HG02973 (cell line): ENCODE results near the gene ETV4.

Experiments
- ATAC-seq: cut with Tn5 transposase; IDR thresholded peaks from one replicate; pipeline ENCODE4 v1.9.1; 2021; ENCODE audit warnings: moderate library complexity; ENCODE audit not compliant: unreplicated experiment

The ETV4 gene

DNA sequence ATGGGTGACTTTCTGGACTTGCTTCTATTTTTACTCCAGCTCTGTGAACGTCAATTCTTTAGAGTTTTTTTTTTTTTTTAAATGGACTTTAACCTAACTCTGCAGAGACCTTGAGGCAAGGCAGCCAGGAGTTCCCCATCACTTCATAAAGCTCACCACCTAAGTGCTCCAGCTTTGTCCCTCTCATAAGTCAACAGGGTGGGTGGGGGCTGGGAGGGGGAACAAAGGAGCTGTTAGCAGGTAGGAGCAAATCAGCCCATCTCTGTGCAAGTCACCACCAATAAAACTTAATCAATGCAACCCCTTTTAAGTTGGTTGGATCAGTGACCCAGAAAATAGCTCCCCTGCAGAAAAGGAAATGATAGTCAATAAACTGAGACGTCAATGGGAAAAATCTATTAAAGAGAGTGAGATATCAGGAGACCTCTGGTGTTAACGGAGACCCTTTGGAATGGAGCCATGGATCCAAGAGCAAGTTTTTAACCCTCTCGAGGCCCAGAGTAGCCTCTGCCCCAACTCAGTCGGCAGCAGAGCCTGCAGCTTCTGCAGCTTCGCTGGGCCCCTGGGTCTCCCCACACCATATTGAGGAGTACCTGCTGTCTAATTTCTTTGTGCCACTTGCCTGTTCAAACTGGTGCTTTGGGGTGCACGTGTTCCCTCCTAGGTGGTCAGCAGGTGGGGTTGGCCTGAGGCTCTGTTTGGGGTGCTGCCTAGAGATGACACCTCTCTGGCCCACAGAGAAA is 27.6 kb upstream of the ETV4 start:
- ATAC-seq, result no peak

DNA sequence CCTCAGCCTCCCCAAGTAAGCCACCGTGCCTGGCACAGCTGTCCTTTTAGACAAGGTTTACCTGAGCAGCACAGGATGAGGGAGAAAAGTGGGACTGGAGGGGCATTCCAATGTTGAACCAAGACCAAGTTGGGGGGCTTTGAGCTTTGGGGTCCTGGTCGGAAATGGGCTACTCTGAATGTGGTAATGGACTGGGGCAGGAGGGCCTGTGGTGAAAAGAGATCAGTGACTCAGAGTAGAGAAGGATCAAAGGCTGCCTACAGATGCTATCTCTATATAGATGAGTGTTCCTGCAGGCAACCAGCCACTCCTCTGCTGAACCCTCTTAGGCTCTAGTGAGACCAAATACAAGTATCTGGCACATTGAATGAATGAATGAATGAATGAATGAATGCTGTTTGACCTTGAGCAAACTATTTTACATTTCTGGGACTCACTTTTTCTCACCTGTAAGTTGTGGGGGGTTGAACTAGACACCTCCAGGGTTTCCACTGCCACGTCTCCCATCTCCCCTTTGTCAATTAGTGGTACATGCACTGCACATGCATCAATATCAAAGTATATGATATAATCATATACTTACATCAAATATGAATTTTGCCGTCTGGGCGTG is 26.3 kb upstream of the ETV4 start:
- ATAC-seq, result no peak

DNA sequence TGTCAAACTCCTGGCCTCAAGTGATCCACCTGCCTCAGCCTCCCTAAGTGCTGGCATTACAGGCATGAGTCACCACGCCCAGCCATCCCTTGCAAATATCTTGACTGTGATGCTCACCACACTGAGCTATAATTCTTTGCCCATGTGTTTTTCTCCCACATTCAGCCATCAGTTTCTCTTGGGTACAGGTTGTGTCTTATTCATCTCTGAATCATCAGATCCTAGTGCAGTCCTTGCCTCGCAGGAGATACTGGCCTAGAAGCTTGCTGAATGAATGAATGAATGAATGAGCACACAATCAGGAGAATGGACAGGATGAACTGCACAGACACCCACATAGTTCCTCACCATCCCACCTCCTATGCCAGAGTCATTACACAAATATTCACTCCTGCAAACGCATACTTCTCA is 24.4 kb upstream of the ETV4 start:
- no peak for ATAC-seq

DNA sequence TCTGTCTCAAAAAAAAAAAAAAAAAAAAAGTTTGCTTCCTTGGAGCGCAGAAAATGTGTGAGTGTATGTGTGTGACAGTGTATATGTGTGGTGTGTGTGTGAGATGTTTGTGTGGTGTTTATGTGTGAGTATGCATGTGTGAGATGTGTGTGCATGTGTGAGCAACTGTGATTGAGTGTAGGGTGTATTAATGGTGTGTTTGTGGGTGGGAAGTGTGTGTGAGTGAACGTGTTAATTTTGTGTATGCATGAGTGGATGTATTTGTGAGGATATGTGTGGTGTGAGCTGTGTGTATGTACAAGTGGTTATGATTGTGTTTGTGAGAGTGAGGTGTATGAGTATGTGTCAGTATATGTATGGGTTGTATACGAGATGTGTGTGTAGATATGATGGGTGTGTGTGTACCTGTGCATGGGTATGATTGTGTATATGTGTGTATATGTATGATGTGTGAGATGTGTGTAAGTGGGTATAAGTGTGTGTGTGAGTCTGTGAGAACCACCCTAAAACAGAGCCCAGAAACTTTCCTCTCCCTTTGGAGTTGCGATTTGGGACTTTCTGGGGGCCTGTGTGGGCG is 22.5 kb upstream of the ETV4 start:
- no peak for ATAC-seq

DNA sequence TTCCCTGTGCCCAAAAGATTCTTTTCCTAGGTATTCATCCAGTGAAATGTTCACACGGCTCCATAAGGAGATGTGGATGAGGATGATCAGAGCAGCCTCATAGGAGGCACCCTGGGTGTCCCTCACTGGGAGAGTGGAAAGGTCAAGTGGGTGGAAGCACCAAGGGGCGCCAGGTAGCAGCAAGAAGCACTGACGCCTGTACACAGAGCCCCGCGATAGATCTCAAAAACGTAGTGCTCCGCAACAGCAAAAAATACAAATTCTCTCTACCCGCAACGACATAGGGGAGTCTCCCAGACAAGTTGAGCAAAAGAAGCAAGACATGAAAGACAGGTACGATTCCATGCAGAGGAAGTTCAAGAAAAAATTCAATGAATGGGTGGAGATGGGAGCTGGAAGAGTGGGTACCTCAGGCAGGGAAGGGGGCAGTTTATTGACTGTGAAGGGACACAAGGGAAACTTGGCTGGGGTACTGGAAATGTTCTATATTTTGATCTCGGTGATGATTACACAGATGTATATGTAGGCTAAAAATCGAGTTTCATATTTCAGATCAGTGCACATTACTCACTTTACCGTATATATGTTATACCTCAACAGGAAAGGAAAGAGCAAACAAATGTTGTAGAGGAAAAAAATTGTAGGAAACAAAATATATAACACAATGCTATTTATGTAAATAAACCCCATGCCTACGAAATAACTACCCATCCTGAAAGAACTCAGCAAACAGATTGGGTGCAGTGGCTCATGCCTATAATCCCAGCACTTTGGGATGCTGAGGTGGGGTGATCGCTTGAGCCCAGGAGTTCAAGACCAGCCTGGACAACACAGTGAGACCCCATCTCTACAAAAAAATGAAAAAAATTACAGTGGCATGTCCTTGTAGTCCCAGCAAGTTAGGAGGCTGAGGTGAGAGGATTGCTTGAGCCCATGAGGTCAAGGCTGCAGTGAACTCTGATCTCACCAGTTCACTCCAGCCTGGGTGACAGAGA is 17.8 kb upstream of the ETV4 start:
- ATAC-seq, result no peak

DNA sequence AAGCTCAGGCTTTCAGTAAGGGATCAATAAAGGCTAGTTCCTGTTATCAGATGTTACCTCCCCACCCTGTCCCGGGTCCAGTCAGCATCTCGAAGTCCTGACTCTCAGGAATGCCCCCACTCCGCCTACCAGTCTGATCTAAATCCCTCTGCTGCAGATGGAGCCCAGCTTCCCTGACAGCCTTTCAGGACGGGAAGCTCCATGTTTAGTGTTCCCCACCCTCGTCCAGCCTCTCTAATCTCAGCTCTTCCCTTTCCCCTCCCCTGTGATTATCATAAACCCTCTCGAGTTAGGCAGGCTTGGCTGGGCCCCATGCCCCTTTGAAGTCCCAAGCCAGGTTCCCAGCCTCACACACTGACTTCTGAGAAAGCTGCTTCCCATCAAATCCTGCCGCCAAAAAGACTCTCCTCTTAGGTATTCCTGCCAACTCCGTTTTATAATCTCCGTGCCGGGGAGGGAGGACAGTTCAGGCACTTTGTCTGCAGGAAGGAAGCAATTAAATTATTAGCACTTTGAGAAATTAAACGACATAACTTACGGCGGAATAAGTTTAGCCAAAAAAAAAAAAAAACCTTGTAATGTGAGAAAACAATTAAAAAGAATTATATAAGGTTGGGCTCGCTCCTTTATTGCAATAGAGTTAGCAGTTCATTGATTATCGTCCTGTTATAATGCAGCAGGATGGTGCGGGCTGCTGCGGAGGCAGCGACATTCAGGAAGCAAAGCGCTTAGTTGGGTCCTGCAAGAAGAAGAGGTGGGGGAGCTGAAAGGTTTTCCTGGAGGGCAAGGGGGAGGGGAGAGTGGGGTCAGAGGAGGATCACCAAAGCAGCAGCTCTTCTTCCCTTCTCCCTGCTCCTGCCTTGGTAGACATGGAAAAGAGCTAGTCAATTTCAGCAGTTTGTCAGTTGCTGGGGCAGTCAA is 16.8 kb upstream of the ETV4 start:
- no peak for ATAC-seq

DNA sequence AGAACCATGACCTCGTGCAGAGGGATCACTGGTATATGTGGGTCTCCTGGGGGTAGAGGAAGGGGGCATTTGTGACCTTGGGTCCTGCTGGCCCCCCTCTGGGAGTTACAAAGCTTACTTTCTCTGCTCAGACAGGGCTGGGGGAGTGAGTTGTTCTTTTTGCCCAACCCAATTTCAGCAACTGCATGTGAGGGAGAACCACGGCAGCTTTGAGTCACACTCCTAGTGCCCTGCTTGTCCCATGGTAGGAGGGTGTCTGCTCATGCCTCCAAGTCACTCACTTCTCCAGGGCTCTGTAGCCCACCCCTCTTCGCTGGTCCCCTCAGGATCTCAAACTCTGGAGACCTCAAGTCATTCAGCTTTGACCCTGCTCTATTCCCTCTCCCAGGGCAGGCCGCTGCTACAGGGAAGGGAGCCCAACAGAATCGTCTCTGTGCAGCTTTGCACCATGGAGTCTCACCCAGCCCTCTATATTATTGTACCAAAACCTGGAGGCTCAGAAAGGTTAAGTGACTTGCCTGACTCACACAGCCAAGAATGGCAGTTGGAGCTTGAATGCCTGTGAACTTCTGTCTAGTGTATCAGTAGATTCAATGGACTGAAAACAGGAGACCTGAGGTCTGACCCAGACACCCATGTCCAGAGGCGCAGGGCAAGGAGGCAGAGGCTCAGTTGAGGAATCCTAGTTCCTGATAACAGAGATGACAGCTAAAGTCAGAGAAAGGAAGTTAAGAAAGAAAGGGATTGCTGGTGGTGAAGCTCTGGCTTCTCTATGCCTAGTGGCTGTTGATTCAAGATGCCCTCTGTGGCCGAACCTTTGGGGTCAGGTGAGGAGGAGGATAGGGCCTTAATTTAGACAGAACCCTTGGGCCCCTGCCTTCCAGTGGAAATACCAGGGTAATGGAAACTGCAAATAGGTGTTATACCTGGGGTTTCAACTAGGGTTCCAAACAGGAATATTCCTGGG is 14.6 kb upstream of the ETV4 start:
- ATAC-seq, result no peak

DNA sequence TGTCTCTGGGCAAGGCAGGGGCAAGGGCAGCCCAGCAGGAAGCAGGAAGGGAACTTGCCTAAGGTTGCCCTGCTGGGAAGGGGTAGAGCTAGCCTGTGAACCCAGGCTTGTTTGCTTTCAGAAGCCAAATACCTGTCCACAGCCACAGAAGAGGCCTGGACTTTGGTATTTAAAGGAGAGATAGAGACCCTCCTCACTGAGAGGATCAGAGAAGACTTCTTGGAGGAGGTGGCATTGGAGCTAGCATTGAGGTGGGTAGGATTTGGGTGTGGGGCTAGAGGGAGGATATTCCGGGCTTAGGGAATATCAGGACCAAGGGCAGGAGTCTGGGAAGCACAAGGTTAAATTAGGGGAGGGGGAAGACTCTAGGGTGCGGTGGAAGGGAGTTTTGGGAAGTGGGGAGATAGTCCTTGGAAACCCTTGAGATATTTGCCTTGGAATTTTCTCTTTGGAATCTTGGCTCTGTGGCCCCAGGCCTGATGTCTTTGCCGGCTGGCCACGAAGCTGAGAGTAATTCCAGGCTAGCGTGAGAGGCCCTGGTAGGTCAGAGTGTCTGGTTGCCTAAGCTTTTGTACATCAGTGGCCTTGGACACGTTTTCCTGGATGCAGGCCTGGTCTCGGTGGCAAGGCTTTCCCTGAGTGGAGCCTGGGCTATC is 13.1 kb upstream of the ETV4 start:
- no peak for ATAC-seq

DNA sequence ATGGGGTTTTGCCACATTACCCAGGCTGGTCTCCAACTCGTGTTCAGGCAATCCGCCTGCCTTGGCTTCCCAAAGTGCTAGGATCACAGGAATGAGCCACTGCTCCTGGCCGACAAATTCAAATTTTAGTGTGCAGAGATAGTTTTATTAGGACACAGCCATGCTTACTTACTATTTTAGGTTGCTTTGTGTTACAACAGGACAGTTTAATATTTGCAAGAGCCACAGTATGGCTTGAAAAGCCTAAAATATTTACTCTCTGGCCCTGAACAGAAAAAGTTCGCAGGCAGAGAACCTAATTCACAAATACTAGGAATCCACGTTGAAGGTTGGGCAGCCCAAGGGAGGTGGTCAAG is 12.6 kb upstream of the ETV4 start:
- ATAC-seq, result no peak

DNA sequence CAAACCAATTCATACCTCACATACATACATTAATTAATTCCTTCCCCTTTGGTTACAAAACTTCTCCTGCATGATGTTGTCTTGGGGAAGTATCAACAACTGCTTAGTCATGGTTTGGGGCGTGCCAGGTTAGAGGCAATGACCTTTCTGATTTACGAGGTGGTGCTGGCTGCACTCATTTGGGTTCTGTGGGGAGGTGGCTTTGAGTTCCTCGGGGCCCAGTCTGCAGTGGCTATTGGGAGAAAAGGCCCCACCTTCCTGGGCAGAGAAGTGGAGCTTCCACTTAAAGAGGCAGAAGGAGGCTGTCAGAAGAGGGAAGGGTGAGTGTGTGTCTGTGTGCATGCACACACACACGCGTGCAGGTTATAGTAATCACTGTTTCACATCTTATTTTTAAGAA is 10.2 kb upstream of the ETV4 start:
- no peak for ATAC-seq

DNA sequence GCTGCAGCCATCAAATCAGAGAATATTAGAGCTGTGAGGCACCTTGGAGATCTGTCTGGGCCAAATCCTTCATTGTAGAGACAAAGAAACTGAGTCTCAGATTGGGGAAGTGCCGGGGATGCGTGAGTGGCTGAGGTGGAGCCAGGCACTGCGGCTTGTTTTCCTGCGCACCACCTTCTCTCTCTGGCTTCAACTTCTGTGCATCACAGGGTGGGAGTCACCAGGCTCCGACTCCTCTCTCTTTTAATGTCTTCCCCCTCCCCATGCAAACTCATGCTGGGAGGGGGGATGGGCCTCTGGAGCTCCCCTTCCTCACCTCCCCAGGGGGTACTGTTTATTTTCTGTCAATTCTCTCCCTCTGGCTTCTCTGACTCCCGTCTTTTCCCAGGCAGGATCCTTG is 8.7 kb upstream of the ETV4 start:
- ATAC-seq, result no peak

DNA sequence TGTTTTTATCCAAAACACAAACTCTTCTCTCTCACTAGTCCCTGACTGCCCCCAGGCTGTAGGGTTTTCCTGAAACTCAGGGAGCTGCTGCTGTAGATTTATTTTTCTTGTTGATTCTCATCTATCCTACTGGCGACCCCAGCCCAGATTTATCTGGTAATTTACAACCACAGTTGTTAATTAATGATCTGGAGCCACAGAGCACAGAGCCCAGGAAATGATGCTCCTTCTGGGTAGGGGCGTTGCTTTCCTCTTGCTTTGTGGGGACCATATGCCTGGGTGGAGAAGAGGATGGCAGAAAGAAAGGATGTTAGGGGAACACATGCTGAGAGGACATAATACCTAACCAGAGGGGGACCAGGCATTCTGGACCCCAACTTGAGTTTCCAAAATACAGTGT is 7.4 kb upstream of the ETV4 start:
- ATAC-seq, result no peak

DNA sequence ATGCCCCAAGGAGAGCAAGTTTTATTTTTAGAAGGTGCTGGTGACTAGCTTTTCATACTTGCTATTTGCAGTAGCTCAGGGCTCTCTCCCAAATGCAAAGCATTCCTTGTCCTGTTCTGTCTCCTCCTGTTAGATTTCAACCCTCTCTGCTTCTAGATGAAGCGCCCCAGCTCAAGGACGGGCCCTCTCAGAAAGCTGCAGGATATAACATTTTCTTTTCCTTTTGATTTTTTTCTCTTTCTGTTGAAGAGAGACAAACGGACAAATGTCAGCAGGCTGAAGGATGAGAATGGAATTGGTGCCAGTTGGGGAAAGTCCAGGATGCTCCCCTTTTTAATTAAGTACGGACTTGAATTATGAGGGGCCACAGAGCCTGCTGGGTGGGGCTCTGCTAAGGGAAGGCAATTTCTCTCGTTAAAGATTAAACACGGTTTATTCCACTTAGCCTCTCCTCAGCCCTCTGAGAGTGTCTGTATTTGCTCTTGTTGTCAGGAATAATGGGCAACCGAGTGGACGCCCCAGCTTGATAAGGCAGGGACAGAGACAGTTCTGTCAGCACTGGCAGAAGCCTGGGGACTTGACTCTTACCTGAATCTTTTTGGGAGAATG is 6.2 kb upstream of the ETV4 start:
- ATAC-seq, result no peak

DNA sequence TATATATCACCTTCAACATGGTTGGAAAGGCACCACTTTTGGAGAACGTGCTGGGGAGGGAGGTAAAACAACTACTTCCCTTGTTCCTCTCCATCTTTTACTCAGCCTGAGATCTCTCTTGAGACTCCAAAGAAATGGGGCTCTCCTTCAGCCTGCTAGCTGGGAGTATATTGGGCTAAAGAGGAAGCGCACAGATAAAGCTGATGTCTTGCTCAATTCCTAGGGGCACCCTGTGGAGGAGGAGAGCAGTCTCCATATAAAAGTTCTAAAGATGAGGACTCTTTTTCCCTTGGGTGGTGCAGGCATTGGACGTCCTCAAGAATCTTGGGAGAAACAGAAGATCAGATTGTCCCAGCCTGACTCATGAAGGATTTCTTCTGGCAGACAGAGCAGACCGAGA is 4.6 kb upstream of the ETV4 start:
- no peak for ATAC-seq

DNA sequence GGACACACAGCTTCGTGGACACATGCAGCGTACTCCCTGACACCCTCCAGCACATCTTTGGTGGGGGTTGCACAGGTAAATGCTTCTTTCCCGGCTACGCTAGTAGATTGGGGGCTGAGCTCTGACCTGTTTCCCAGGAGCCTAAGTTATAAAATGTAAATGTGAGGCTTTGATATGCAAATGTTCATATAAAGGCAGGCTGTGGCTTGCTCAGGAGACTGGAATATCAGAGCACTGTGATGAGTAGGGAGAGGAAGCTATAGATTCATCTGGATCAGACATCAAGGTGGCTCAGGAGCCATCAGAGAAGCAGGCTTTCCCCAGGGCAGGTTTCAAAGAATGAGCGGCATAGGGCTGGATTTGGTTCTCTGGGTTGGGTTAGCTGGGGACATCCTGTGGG is 3.4 kb upstream of the ETV4 start:
- no peak for ATAC-seq

DNA sequence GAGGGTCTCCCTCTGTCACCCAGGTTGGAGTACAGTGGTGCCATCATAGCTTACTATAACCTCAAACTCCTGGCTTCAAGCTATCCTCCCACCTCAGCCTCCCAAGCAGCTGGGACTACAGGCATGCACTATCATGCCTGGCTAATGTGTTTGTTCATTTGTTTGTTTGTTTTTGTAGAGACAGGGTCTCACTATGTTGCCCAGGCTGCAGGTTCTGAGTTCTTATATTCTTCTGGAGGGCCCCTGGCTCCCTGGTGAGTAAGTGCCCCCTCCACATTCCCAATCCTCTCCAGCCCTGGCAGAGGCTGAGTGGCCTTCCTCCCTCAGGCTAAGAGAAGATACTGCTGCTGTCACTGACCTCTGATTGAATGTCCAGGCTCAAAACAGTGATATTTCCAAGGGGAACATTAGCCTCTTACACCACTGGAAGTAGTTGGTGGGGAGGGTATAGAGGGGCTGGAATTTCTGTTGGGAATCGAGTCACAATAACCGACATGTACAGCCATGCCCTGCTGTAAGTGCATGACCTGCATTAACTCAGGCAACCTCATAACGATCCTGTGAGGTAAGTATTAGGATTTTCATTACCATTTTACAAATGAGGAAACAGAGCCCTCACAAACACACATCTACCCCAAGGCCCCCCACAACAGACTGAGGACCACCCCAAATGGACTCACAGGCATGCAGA is 2.7 kb upstream of the ETV4 start:
- no peak for ATAC-seq

DNA sequence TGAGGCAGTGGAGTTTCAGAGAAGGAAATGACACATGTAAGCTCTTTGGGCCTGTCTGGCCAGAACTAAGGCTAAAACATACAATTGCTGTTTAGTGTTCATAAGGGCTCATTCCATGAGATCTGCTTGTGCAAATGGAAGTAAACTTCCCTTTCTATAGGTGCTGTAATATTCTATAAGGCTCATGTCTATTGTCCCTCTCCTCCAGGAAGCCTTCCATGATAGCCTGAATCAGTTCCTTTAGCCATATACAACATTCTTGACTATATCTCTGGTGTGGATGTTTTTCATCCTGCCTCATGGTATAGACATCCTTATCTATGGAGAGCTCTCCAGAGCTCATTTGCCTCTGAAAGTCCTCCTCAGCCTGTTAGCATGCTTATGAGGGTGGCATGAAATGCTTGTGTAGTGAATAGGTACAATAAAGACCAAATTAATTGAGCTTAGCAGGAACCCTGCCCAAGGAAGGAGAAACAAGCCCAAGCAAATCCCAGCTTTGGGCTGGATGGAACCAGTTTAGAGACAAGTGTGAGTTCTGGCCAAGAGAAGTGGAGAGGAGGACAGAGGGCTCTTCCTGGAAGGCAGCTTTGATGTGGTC is 1.6 kb upstream of the ETV4 start:
- ATAC-seq, result no peak
